SW480 (cell line): ENCODE measurements around the gene MAIP1.

Experiments used
- DNase-seq: peaks from one replicate; pipeline ENCODE4 v3.0.0-alpha.2; 2016; ENCODE audit warnings: low spot score

MAIP1 gene

DNA sequence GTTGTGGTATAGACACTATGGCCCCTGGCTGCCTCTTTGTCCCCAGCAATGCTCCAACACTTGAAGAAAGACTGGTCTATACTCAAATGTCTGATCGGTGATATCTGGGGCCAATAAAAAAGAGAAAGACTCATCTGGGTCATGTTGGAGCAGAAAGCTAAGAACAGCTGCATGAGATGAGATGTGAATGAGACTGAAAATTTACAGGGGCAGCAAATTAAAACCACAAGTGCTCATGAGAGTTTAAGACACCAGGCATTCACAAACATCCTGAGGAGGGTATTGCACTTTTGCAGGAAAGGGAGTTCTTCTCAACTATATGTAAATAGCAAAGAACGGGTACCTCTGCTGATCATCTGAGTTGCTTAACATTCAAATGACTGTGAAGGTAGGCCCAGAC is 36.3 kb downstream of the MAIP1 start:
- no peak for DNase-seq

DNA sequence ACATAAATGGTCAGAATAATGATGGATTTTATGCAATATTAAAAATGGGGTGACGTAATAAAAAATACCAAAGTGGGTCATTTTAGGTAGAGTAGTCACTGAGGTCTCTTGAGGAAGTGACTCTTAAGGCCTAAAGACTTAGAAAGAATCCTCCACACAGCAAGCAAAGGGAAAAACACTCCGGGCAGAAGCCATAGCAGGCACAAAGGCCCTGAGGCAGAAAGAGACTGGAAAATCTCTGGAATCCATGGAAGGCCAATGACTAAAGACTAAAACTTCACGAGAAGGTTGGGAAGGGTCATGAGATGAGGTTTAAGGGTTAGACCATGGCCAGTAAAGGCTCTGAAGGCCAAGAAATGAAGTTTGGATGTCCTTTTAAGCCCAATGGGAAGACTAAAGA is 36.9 kb downstream of the MAIP1 start:
- DNase-seq: no peak

DNA sequence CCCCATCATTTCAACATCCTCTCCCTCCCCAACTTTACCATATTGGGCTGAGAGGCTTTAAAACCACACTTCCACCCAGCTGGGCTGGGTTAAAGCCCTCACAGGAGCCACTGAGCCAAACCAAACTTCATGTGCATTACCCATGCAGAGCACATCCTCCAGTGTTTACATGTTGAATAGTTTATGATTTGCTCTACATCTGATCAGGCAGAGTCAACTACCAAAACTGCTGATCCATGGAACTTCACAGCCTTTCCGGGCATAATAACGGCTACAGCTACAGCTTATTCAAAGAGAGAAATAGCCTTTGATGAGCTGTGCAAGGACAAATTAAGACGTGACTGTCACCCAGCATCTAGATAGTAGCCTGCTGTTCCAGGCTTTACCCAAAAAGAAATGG is 39.0 kb downstream of the MAIP1 start:
- DNase-seq: no peak

- DNase-seq: no peak
These were observed 39.5 kb downstream of the MAIP1 start for GRCh38 chr2:199994896-199995295.

- no peak for DNase-seq
These were observed 41.9 kb downstream of the MAIP1 start for GRCh38 chr2:199997296-199997695.

DNA sequence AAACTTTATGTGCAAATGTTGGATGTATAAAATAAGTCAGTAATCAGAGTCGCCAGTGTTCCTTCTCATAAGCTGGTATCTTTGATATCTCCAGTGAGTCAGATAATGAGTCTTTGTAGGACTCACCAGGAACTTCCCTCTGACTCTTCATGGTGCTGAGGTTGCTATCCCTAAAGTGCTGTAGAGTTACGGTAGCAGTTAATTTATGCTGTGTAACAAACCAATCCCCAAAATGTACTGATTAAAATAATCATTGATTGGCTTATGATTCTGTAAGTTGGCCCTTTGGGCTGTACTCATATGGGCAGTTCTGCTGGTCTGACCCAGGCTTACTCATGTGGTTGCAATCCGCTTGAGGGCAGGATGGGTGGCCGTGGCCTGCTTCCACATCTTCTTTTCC is 43.8 kb downstream of the MAIP1 start:
- DNase-seq: no peak

DNA sequence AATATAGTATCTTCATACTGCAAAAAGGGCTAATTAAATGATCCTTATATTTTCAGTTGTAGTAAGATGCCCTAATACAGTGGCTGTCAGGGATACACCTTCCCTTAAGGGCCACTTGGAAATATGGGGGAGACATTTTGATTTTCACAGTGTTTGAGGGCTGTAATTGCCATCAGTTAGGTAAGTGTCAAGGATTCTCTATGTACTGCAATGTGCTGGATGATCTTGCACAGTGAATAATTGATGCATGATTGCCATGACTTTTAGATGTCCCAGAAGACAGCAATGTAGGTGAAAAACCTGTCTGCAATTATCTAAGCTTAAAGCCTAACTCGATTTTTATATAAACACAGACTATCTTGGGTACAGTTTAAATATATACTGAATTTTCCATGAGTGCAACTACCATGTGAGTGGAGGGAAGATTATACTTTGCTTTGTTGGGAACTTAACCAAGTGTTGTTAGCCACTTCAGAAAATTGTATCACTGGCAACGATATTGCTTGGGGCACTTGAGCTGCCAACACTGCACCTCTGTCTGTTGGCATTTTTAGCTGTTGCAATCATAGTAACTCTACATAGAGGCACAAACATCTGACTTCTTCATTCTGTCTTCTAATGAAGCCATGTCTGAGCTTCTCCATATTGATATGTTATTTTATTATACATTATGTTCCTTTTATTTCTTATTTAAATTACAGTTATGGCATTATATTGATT is 45.2 kb downstream of the MAIP1 start:
- no peak for DNase-seq

GRCh38 chr2:200003444-200003843 is 48.1 kb downstream of the MAIP1 start:
- peak; percentile 1 for DNase-seq

- DNase-seq: no peak
These were observed 50.3 kb downstream of the MAIP1 start for GRCh38 chr2:200005675-200006074.

DNA sequence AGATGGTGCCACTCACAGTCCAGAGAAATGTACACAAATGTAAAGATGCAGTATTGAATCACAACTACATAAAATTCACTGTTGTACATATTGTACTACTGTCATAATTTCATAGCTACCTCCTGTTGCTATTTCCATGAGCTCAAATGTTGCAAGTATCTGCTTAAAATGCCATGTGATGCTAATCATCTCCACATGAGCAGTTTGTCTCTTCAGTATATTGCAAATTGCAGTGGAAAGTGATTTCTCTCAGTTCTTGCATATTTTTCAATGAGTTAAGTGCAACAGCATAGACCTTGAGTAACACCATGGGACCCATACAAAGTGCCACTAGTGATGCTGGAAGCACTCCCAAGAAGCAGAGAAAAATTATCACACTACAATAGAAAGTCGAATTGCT is 51.9 kb downstream of the MAIP1 start:
- no peak for DNase-seq

DNA sequence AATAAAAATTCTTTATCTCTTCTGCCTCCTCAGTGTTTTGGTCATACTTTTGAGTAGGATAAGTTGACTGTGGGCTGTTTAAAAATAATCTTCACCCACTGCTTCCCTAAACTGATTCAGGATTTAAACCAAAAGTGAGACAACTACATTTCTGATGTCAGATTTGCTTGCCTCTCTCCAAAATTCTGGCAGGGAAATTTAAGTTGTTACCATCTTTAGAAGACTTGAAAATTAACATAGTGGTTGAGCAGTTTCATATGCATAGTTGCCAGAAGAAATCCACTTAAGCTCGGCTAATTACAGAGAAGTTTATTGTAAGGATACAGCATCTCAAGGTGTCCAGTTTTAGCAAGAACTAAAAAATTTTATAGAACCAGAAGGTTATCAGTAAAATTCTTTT is 57.0 kb downstream of the MAIP1 start:
- no peak for DNase-seq
